Transverse colon (tissue), 4 donors: ENCODE data around the gene SIX5. TPM values are rescaled to one million over a fixed set of nuclear protein-coding genes. Genes with fewer than 3 reads are reported as not detected.

ENCODE experiments used
- DNase-seq: peaks from one replicate; pipeline ENCODE4 v3.0.0-alpha.2; 2019
- H3K27ac ChIP-seq, 4 donors: fragments of 200-600 bp; sonication (generic); 2 replicates each; pipeline ENCODE4 v1.5.1; 2016 to 2018; ENCODE audit warnings: inconsistent platforms in 4 of 4
- H3K27me3 ChIP-seq: fragments of 200-600 bp; sonication (generic); 2 replicates; pipeline ENCODE4 v1.5.1; 2017; ENCODE audit warnings: inconsistent platforms
- H3K36me3 ChIP-seq, 4 donors: fragments of 200-600 bp; sonication (generic); 2 replicates each; pipeline ENCODE4 v1.5.1; 2017 to 2019; ENCODE audit warnings: inconsistent platforms in 4 of 4
- H3K4me1 ChIP-seq, 4 donors: fragments of 200-600 bp; sonication (generic); 2 replicates each; pipeline ENCODE4 v1.5.1; 2017 to 2020; ENCODE audit warnings: inconsistent platforms in 4 of 4
- H3K4me3 ChIP-seq, 4 donors: fragments of 200-600 bp; sonication (generic); 1 replicate in 1 of 4; 2 replicates in 3 of 4; pipeline versions ENCODE4 v1.5.1 to v1.6.1; 2017 to 2019; ENCODE audit warnings: inconsistent platforms in 4 of 4
- H3K9me3 ChIP-seq, 2 donors: fragments of 200-600 bp; sonication (generic); 2 replicates each; pipeline ENCODE4 v1.5.1; 2017 to 2019; ENCODE audit warnings: inconsistent platforms in 2 of 2
- CTCF ChIP-seq, 5 experiments: fragments of 200-600 bp in 3 of 5; fragments of 450-650 bp in 2 of 5; sonication (generic) in 3 of 5; IDR thresholded peaks; 1 replicate in 2 of 5; 2 replicates in 3 of 5; pipeline ENCODE4 v1.5.1; 2016 to 2017; ENCODE audit warnings: antibody characterized with exemption in 5 of 5, inconsistent platforms in 3 of 5, mild to moderate bottlenecking in 2 of 5, moderate library complexity in 1 of 5
- EP300 ChIP-seq: sonication (generic); formaldehyde crosslinking; IDR thresholded peaks from one replicate; pipeline ENCODE4 v1.6.1; 2017; ENCODE audit warnings: antibody characterized with exemption, low read depth
- POLR2A ChIP-seq: fragments of 450-650 bp; IDR thresholded peaks from one replicate; pipeline ENCODE4 v1.6.1; 2016; ENCODE audit warnings: antibody characterized with exemption, mild to moderate bottlenecking, moderate library complexity
- POLR2AphosphoS5 ChIP-seq, 3 donors: sonication (generic); formaldehyde crosslinking; IDR thresholded peaks; one replicate each; pipeline ENCODE4 v1.6.1; 2016; ENCODE audit warnings: antibody characterized with exemption in 3 of 3
- WGBS, 2 donors: methylation state at CpG; one replicate each; pipeline ENCODE4 v1.1.5; 2018; ENCODE audit warnings: low coverage in 1 of 2; 5-methylcytosine and 5-hydroxymethylcytosine counted together
- in situ Hi-C, 4 donors: fragments of 200-750 bp; cut with MboI; loops; one replicate each; pipeline versions ENCODE4 v1.15.0 to v1.15.1; 2017; ENCODE audit warnings: low sequenced_read_pairs in 3 of 4, low pct_ligation_motif_present in 1 of 4, low pct_unique_long_range_greater_than_20kb in 1 of 4
- intact Hi-C: fragments of 100-400 bp; cut with DNase I; formaldehyde crosslinking; loops from one replicate; pipeline ENCODE4 v1.15.1; 2023; ENCODE audit warnings: low total_unique reads
- total RNA-seq, 4 donors: library from RNA; depleted of rRNA; stranded (reverse); fragments of >200 nt; gene quantifications; one replicate each; pipeline ENCODE4 v1.1.0, GENCODE V29; 2016

SIX5 gene
- total RNA-seq, 4 donors from 2014 or later: 6.7 to 40.4 (median 9.7) TPM

GRCh38 chr19:45812297-45812696, 43.2 kb upstream of the SIX5 start:
- H3K36me3 ChIP-seq: no peaks in the 10 kb centered on the region
- no peak for DNase-seq
- no peak overlapping the region for H3K4me3 ChIP-seq
- H3K27ac ChIP-seq: no peak overlapping the region
- peaks cover 0 to 20% (median 6%) of the 10 kb centered on the region in 4 donors for H3K4me1 ChIP-seq
- intact Hi-C loops: no loop called here
- 82 to 84% methylated on average over 2 to 6 of the region's 6 CpGs for WGBS, 2 donors
- H3K27me3 ChIP-seq: no peaks in the 10 kb centered on the region
- TF ChIP-seq POLR2AphosphoS5 (IDR thresholded peaks at IDR 0.05) (no peak), CTCF (IDR thresholded peaks at IDR 0.05) (no peak), EP300 (no peak), POLR2A (no peak)
- in situ Hi-C loops: no loop called here
- H3K9me3 ChIP-seq: no peaks in the 10 kb centered on the region

- H3K4me3 ChIP-seq: no peak overlapping the region
- no peaks in the 10 kb centered on the region for H3K36me3 ChIP-seq
- H3K9me3 ChIP-seq: no peaks in the 10 kb centered on the region
- H3K4me1 ChIP-seq: peaks cover 0 to 5% (median 2%) of the 10 kb centered on the region in 4 donors
- WGBS, 2 donors: 25% methylated on average over 7 of the region's 7 CpGs; no CpG with 5 or more reads in 1 of the 2 donors
- in situ Hi-C loops: no loop called here
- intact Hi-C loops: no loop called here
- no peak overlapping the region for H3K27ac ChIP-seq
- no peaks in the 10 kb centered on the region for H3K27me3 ChIP-seq
- no peak for TF ChIP-seq POLR2A
- no peak for TF ChIP-seq CTCF (IDR thresholded peaks at IDR 0.05)
- TF ChIP-seq EP300: no peak
- no peak for TF ChIP-seq POLR2AphosphoS5 (IDR thresholded peaks at IDR 0.05)
- DNase-seq: no peak
Measured at GRCh38 chr19:45809643-45810159, 40.6 kb upstream of the SIX5 start.

- TF ChIP-seq POLR2AphosphoS5 (IDR thresholded peaks at IDR 0.05) (no peak), POLR2A (no peak), EP300 (no peak)
- intact Hi-C loops (no loop called here), in situ Hi-C loops (no loop called here)
- no peak for DNase-seq
- Histone ChIP-seq H3K36me3 (no peaks in the 10 kb centered on the region), H3K4me1 (peaks cover 0 to 5% (median 2%) of the 10 kb centered on the region in 4 donors), H3K27ac (no peak overlapping the region), H3K27me3 (peaks cover 5% of the 10 kb centered on the region), H3K4me3 (no peak overlapping the region), H3K9me3 (no peaks in the 10 kb centered on the region)
Measured at GRCh38 chr19:45805719-45806118, 36.7 kb upstream of the SIX5 start.

GRCh38 chr19:45804959-45805230, 35.8 kb upstream of the SIX5 start:
- peaks cover 0 to 5% (median 2%) of the 10 kb centered on the region in 4 donors for H3K4me1 ChIP-seq
- DNase-seq: no peak
- 88% methylated on average over 8 of the region's 8 CpGs; no CpG with 5 or more reads in 1 of the 2 donors for WGBS, 2 donors
- peaks cover 5% of the 10 kb centered on the region for H3K27me3 ChIP-seq
- in situ Hi-C loops: no loop called here
- H3K27ac ChIP-seq: no peak overlapping the region
- TF ChIP-seq POLR2AphosphoS5 (IDR thresholded peaks at IDR 0.05) (no peak), POLR2A (no peak), EP300 (no peak), CTCF (IDR thresholded peaks at IDR 0.05) (no peak)
- intact Hi-C loops: no loop called here
- no peaks in the 10 kb centered on the region for H3K9me3 ChIP-seq
- H3K36me3 ChIP-seq: no peaks in the 10 kb centered on the region
- no peak overlapping the region for H3K4me3 ChIP-seq
